AML-193 (cell line): ENCODE data around the gene FGD4.

Experiments used
- DNase-seq, 2 experiments: peaks; one replicate each; lab custom pipeline; 2025; lab: John Stamatoyannopoulos, UW

FGD4 gene

DNA sequence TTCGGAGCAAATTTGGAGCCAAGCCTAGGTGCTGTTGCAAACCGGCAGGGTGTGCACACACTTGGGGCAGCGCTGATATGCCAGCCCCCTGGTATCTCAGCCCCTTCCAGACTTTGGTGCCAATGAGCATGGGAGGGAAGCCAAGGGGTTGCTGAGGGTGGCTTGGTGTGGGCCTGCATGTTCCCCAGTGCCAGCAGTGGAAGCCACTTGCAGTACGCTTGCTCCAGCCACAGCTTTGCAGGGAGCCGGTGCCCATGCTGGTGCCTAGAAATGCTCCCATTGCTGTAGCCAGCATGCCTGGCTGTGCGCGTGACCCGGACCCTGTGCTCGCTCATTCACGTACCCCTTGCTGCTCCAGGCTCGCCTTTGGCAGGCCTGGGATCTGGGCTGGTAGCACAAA is 212.6 kb downstream of the FGD4 start:
- DNase-seq = no peak

DNA sequence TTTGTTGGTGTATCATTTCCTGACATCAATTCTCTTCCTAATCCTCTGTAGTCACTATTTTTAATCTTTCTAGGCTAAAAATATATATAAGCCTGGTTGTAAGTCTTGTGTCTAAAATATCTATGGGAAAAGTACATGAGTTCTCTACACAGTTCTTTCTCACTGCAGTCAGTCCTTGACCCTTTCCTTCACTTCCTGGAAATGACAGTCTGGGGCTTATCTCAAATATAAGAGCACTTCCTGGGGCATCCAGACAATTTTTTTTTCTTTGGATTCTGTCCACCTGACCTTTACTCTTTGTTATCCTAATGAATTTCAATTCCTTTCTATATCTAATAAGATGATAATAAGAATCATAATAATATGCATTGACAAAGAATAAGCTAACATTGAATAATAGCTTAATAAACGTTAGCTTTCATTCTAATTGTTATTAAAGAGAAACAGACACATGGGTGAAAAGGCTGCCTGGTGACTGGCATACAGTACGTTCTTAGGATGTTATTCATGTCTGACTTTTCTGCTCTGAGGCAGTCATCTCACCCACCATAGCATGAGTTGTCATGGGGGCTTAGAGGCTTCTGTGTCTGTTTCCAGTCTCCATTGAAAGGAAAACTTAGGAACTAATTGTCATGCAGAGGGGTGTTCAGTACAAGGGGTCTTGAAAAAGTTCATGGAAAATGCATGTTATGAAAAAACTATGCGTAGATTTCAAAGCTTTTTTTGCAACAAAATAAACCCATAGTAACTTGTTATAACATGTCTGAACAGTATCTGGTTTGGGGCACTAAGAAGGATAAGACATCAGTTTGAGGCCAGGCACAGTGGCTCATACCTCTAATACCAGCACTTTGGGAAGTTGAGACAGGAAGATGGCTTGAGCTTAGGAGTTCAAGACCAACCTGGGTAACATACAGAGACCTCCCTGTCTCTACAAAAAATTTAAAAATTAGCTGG is 213.6 kb downstream of the FGD4 start:
- no peak for DNase-seq

DNA sequence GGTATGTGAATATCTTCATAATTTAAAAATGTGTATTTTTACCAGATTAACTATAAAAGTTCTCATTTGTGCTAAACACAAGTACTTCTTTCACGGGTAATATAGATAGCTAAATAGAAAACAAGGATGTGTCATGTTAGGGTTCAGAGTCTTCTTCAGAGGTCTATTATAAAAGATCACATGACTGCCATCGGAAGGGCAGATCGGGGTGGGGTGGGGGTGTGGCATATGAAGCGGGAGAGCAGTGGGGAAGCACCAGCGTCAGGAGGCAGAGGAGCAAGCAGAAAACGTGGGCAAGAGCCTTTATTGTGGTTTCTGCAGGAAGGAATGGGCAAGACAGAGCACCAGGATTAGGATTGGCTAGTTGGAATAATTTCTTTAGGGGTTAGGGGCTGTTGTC is 216.1 kb downstream of the FGD4 start:
- no peak for DNase-seq

DNA sequence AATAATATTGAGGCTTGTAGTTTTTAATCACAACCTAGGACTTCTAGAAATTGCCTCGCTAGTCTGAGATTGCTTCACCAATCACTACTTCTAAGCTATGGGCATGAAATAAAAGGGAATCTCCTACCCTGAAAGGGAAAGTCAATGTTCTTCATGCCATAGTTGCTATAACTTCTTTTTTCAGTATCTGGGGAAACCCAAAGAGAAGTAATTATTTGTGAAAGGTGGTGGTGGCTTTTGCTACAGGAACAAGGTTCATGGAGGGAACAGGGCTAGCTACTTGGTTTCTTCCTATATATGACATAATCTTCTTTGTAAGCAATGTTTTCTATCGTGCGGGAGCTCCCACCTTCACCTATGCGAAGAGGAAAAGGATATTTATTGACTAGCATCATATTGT is 218.2 kb downstream of the FGD4 start:
- DNase-seq = no peak

DNA sequence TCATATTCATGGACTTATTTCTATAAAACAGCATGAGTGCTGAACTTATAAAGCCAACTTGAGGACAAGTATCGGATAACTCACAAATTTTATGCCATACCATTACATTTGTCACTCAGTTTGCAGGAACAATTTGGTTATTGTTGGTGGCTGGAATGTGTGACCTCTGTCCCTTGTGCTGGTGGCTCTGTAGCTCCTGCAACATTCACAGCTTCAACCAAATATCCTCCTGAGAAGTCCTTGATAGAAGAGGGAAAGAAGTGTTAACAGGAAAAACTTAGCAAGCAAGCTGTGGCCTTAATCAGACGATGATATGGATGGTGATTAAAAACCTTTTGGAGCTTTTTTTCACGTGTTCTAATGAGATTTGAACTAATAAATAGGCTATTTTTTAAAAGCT is 218.8 kb downstream of the FGD4 start:
- no peak for DNase-seq

DNA sequence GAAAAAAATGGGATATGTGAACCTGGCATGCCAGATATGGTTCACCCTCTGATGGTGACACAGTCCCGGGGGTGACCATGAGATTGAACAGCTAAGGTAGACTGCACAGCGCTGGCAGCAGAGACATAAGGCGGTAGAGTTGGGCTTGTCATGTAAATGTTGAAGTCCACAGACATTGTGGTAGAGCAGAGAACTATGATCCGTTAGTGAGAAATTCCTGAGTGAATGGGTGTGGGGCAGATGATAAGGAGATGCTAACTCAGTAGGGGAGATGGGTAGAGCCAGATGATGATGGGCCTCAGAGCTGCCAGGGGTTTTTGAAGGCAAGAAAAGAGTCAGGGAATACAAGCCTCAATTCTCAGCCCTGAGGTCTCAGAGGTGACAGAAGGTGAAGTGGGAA is 228.6 kb downstream of the FGD4 start:
- no peak for DNase-seq

DNA sequence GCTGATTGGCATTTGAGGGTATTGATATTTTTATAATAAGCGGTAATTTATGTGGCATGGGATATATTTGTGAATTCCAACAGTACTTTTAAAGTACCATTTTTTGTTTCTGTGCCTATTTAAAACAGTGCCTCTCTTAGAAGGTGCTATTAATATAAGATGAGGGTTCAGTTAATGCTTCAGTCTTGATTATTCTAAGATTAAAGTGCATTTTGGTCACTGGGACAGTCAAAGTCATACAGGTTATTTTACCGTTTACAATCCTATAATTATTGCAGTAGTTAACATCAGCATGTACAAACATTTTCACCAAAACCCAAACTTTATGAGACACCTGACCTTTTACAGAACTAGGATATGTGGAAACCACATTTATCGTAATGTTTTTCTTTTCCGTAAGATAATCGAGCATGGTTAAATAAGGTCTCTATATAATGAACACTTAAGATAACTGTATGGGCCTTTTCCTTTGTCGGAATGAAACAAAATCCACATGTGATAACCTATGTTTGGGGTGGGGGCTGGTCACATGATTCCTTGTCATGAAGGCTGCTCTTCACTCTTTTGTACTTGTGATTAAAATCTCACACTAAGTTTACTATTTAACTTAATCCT is 242.0 kb downstream of the FGD4 start:
- no peak for DNase-seq

DNA sequence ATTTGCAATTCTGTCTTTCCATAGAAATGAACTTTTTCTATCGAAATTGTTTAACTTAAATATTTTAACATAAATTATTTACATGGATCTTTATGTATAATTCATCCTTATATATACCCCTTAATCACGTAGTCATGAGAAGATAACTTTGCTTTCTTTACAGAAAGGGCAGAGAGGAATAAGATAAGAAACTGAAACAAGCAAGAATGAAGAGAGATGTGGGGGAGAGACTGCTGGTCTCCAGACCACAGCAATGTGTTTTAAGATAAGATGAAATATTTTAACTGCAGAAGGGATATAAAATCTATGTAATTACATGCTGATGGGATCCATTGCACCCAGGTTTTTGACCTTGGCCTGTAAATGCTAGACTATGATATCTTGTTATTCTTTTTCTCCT is 245.1 kb downstream of the FGD4 start:
- DNase-seq = no peak

DNA sequence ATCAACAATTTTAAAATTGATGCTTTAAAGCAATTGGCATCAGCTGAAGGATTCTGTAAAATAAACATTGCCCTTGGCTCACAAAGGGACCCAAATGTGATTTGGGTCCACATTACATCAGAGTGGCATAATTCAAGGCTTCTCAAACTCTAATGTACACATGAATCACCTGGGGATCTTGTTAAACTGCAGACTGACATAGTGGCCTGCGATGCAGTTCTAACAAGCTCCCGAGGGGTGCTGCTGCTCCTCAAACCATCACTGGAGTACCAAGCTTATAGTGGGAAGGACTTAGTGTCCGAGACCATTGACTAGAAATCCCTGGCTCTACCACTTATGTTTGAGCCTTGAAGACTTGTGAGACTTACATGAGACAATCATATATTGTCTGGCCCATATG is 247.9 kb downstream of the FGD4 start:
- DNase-seq = no peak

DNA sequence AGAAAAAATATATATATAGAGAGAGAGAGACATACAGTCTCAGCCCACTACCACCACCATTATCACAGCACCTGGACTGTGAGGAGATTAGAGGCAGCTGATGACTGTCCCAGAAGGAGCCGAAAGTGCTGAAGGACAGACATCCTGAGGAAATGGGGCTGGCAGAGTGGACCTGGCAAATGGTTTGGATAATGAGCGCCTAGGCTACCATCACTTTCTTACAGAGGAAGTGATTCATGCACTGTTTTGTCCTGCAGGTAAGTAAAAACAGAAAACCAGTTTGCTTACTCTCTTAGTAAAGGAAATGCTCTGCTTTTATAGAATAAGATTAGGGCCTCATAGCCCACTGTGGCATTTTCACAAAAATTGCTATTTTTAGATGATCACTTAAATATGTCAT is 251.2 kb downstream of the FGD4 start:
- no peak for DNase-seq

DNA sequence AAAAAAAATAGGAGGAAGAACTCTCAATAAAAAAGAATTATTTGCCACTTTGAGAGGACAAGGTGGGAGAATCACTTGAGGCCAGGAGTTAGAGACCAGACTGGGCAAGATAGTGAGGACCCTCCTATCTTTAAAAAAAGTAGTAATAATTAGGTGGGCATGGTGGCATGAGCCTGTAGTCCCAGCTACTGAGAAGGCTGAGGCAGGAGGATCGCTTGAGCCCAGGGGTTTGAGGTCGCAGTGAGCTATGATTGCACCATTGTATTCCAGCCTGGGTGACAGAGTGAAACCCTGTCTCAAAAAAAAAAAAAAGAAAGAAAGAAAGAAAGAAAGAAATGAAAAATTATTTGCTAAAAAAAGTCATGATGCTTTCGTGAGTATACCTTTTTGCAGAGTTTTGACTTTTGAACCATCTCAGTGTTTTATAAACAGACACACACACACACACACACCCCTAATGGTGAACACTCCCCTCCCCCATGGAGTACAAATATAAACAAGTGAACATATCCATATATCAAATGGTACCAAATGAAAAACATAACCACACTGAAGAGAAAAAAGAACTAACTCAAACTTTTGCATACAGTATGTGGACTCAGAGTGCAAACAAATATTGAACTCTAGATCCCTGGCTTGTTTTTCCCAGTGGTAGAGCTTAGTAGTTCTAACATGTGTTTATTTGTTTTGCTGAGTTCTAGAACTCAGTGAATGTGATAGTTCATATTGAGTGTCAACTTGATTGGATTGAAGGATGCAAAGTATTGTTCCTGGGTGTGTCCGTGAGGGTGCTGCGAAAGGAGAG is 252.0 kb downstream of the FGD4 start:
- no peak for DNase-seq

DNA sequence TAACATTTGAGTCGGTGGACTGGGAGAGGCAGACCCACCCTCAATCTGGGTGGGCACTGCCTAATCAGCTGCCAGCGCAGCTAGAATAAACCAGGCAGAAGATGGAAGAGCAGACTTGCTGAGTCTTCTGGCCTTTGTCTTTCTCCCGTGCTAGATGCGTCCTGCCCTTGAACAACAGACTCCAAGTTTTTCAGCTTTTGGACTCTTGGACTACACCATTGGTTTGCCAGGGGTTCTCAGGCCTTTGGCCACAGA is 252.5 kb downstream of the FGD4 start:
- no peak for DNase-seq

DNA sequence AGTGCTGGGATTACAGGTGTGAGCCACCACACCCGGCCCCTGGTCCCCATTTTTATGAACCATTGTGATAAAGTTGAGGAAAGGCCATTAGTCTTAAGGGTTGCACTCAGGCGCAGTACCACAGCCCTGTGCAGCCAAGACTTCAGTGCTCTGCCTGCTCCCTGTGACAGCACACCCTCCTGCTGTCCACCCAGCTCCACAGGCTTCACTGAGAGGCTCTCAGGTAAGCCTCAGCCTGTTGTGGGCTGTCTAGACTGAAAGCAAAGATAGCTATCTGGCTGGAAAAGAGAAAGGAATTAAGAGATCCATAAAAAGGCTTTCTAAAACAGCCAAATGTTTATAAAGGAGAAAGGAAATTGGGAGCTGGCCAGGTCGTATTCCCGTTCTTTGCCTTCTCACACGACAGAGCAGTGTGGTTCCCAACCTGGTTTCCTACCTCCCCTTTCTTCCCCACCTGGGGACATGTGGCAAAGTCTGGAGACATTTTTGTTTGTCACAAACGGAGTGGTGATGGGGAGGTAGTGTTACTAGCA is 260.6 kb downstream of the FGD4 start:
- DNase-seq = no peak

DNA sequence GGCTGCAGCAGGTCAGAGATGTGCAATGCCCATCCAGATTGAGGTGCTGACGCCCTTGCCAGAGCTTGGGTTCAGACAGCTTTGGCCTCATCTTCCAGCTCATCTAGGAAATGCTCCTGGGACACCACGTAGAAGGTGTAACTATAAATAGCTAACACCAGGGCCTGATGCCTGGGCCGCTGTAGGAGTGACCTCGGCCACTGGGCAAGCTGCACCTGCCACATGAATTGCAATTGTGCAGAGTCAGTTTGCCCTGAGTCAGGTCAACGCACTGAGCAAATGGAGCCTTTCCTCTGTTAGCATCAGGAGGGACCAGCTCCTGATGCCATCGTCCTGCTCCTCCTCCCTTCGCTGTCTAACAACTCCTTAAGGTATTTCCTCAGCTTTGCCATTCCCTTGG is 262.3 kb downstream of the FGD4 start:
- DNase-seq = no peak

DNA sequence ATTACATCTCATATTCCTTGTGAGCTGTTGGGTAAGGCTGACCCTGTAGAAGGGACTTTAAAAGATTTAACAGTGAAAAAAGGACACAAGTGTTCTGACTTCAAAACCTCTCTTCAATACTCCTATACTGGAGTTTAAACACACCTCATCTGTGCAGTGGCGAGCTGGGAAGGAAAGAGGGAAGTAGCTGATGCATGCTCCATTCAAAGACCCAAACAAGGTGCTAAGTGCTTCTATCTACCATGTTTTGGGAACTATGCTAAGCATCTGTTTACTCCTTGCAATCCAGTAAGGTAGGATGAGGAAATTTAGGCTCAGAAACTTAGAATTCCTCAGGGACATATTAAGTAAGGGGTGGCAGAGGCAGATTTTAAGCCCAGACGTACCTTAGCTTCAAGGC is 263.3 kb downstream of the FGD4 start:
- DNase-seq = no peak

DNA sequence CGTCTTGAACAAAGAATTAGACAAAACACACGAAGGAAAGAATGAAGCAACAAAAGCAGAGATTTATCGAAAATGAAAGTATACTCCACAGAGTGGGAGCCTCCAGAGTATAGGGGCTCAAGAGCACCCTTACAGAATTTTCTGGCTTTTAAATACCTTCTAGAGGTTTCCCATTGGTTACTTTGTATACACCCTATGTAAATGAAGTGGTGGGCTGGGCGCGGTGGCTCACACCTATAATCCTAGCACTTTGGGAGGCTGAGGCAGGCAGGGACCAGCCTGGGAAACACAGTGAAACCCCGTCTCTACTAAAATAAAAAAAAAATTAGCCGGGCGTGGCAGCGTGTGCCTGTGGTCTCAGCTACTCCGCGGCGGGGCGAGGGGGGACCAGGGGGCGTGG is 266.7 kb downstream of the FGD4 start:
- no peak for DNase-seq

DNA sequence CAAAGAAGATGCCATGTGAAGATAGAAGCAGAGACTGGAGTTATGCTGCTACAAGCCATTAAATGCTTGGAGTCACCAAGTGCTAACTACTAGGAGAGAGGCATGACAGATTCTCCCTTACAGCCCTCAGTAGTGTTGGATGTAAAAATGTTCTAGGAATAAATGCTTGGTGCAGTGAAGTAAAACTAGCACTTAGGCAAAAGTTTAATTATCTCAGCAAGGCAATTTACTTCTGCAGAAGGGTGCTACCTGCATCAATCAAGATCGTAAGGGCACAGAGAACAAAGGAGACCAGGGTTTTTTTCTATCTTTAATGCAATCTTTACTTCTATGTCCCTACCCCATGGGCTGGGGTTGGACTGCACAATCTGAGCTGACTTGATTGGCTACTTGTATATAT is 270.2 kb downstream of the FGD4 start:
- DNase-seq = no peak

DNA sequence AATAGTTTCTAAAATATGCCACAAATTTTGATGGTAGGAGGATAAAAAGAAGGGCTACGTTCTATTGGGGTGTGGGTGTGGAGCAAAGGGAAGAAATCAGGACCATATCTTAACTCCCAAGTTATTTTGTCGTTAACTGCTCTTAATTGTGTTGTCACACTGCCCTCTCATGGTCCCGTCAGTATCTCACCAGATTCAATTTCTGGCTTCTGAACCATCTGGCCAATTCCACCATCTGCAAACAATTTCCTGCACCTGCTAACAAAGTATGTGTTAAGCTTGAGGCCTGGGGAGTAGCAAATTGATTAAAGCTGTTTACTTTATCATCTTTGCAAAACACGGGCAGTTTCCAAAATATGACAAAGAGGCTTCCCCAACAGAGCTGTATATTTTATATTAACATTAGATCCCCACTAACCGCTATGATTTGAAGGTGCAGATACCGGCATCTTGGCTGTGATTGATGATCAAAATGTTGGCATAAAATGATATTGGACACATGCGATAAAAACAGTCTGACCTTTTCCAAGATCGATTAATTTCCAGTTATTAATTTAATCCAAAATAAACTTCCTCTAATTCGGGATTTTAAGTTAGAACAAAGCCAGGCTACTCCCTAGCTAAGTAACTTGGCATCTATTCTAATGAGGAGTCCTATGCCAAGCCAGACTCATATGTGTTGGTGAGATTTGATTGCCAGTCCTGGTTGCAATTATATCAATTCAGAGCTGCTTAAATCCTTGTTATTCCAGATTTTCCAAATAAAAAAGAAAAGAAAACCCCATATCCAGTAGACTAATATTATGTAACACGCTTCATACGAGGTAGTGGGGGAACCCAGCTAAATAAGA is 272.8 kb downstream of the FGD4 start:
- peak; percentile 49 to 58 for DNase-seq

DNA sequence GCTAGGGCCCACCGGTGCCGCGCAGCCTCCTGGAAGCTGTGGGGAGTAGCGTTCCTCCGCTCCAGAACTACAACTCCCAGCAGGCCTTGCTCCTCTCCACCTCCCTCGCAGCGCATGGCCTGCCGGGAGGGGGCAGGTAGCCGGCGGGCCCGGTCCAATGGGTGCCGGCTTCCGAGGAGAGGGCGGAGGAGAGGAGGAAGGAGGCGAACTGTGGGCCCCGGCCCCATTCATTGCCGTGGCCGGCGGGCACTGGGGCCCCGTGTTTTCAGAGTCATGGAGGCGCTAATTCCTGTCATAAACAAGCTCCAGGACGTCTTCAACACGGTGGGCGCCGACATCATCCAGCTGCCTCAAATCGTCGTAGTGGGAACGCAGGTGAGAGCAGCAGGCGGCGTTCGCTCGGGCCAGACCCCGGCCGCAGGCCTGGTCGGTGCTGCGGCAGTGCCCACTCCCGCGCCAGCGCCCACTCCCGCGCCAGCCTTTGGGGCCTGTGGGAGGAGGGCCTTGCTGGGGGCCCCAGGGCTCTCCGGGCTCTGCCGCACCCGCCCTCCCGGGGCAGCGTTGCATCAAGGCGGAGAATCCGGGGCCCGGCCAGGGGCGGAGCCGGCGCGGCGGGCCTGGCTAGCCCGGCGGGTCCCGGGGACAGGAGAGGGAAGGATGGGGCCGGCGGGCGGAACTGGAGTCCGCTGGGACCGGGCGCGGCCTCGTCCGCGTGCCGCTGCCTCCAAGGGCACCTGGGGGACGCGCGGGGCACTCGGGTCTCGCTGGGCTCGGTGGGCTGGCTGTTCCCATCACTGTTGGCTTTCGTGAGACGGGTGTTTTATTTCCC is 279.9 kb downstream of the FGD4 start, which contains the start of gene DNM1L:
Gene DNM1L (plus strand): TSS at position 211 of the 829 bp plus-strand sequence. CDS start 63 bp downstream, at position 274.
- peak; percentile 91 for DNase-seq

DNA sequence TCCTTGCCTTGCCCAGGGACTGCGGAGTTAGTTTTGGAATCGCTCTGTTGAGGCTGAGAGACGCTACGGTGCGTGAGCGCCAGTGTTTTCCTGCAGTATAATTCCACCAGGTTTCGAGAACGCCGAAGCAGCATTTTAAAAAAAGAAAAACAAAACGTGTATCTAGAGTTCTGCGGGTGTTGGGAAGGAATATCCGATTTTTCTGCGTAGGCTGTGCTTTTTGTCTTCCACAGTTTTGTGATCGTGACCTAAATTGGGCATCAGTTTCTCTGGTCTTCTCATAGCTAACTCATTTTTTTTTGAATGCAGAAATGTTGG is 280.5 kb downstream of the FGD4 start:
- DNase-seq = peak in 1 of 2 experiments; percentile 26

DNA sequence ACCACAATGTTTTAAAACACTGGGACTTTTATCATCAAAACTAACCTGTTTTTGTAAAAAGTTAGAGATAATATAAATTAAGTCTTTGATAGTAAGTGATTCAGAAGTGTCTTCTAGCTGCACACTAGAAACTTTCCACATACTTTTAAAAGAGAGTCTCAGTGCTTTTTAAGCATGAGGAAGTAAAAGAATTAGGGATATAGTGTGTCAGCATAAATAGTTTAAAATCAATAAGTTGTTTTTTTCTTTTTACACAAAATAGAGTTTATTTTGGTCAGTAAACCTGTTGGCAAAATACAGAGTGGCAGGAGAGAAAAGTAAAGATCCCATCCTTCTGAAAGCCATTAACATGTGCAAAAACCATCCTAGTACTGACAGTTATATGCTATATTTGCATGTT is 281.4 kb downstream of the FGD4 start:
- DNase-seq = no peak
